ENCODE results near the gene LRP2.

Gene LRP2

DNA sequence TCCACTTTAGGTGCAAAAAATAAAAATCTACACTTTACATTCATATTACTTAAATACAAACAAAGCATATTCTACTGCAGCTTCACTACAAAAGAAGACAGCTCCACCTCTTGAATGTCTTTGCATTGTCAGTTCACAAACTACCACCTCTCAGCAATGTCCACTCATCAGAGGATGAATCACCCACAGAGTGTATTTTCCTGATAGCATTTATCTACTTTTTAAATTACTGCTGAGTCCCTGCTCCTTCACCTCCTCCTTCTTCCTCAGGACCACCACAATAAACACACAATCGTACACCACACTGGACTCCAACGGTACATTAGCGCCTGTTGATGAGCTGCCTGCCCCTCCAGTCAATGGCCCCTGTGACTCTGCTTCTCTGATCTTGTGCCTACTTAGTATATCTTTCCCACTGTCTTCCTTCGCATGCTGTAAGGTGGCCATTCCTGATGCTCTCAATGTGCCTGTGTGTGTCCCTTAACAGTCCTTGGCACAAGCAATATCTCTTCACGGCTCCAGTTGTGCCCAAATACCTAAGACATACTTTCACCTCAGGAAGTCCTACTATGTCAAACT, 172.0 kb downstream of the LRP2 start:
- H2AFZ ChIP-seq (ENCODE audit: low read depth, low read length) = no peak overlapping the region
- H3K36me3 ChIP-seq (ENCODE audit: insufficient read depth, low read length) = peaks cover 88% of the 10 kb centered on the region
- no peak overlapping the region for H3K4me3 ChIP-seq (ENCODE audit: low read length)
- H3K27me3 ChIP-seq (ENCODE audit: insufficient read depth, low read length) = no peaks in the 10 kb centered on the region
- no peaks in the 10 kb centered on the region for H3K9me3 ChIP-seq (ENCODE audit: low read length)
- H3K4me1 ChIP-seq (ENCODE audit: insufficient read depth, low read length) = peaks cover 9% of the 10 kb centered on the region

DNA sequence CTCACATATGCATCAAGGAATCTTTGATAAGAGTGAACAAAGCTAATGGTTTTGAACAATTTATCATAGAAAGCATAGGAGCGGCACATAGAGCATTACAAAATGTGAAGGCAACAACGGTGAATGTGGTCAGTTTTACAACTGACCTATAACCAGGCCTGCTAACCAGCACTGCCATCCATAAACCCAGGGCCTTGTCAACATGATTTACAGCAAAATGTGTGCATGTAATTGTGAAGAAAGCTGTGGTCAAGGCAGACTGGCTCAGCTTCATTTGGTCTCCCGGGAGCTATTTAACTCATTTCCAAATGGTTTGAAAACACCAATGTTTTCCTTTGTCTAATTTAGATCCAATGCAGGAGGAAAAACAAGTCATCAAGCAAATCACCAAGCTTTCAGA, 173.2 kb downstream of the LRP2 start:
- Histone ChIP-seq H3K27me3 (ENCODE audit: insufficient read depth, low read length) (no peaks in the 10 kb centered on the region), H3K4me3 (ENCODE audit: low read length) (no peak overlapping the region), H2AFZ (ENCODE audit: low read depth, low read length) (no peak overlapping the region), H3K36me3 (ENCODE audit: insufficient read depth, low read length) (peaks cover 88% of the 10 kb centered on the region), H3K4me1 (ENCODE audit: insufficient read depth, low read length) (peaks cover 9% of the 10 kb centered on the region), H3K9me3 (ENCODE audit: low read length) (no peaks in the 10 kb centered on the region)

DNA sequence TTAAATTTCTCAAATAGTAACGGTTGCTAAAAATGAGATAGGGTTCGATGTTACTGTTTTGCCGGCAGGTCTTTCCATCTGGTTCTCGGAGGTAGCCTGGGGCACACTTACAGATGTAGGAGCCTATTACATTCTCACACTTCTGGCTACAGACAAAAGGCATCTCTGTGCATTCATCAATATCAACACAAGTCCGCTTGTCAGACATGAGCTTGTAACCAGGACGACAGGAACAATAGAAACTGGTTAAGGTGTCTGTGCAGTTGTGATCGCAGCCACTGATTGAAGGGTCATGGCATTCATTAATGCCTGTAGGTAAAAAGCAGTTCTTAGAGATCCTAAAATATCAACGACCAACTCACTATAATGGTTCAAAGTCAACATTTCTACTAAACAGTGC, 176.6 kb downstream of the LRP2 start:
- no peaks in the 10 kb centered on the region for H3K9me3 ChIP-seq (ENCODE audit: low read length)
- H3K4me1 ChIP-seq (ENCODE audit: insufficient read depth, low read length) = peaks cover 9% of the 10 kb centered on the region
- H2AFZ ChIP-seq (ENCODE audit: low read depth, low read length) = no peak overlapping the region
- no peak overlapping the region for H3K4me3 ChIP-seq (ENCODE audit: low read length)
- H3K36me3 ChIP-seq (ENCODE audit: insufficient read depth, low read length) = peaks cover 85% of the 10 kb centered on the region
- no peaks in the 10 kb centered on the region for H3K27me3 ChIP-seq (ENCODE audit: insufficient read depth, low read length)

DNA sequence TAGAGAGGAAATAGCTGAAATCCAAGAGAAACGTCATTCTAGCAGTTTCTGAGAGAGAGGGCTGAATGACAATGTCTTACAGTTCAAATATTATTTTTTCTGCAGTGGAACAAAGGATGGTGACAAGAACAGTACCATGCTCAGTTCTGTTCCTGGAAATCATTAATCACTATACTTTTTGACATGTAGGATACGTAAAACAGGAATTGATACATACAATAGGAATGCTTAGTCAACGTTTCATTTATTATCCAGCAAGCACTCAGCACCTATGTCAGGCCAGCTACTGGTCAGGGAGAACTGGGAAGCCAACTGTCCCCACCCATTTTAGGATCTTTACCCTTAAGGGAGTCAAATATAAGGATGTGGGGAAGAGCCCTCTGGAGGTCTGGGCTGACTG, 178.3 kb downstream of the LRP2 start:
- Histone ChIP-seq H3K36me3 (ENCODE audit: insufficient read depth, low read length) (peaks cover 88% of the 10 kb centered on the region), H3K27me3 (ENCODE audit: insufficient read depth, low read length) (no peaks in the 10 kb centered on the region)

DNA sequence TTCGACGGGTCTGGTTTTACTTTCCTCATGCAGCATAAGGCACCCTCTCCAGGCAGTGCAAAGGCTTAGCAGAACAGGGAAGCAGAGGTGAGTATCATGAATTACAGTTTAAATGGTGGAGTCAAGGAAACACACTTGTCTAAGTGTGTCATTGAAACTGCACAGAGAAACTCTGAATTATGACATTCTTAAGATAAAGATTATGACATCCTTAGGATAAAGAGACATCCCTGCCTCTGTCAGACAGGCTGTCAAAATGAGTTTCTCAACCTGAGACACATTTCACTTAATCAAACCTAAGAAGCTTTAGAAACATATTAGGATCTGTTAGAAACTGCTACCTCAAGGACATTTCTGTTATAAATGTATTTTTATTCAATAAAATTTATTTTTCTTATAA, 179.8 kb downstream of the LRP2 start:
- Histone ChIP-seq H3K4me3 (ENCODE audit: low read length) (no peak overlapping the region), H3K9me3 (ENCODE audit: low read length) (no peaks in the 10 kb centered on the region), H3K36me3 (ENCODE audit: insufficient read depth, low read length) (peaks cover 89% of the 10 kb centered on the region), H3K27me3 (ENCODE audit: insufficient read depth, low read length) (no peaks in the 10 kb centered on the region), H3K4me1 (ENCODE audit: insufficient read depth, low read length) (peaks cover 9% of the 10 kb centered on the region), H2AFZ (ENCODE audit: low read depth, low read length) (no peak overlapping the region)

More for the DNA sequence above, 178.3 kb downstream of the LRP2 start:
- Histone ChIP-seq H3K9me3 (ENCODE audit: low read length) (no peaks in the 10 kb centered on the region), H3K4me3 (ENCODE audit: low read length) (no peak overlapping the region), H2AFZ (ENCODE audit: low read depth, low read length) (no peak overlapping the region), H3K4me1 (ENCODE audit: insufficient read depth, low read length) (peaks cover 9% of the 10 kb centered on the region)

DNA sequence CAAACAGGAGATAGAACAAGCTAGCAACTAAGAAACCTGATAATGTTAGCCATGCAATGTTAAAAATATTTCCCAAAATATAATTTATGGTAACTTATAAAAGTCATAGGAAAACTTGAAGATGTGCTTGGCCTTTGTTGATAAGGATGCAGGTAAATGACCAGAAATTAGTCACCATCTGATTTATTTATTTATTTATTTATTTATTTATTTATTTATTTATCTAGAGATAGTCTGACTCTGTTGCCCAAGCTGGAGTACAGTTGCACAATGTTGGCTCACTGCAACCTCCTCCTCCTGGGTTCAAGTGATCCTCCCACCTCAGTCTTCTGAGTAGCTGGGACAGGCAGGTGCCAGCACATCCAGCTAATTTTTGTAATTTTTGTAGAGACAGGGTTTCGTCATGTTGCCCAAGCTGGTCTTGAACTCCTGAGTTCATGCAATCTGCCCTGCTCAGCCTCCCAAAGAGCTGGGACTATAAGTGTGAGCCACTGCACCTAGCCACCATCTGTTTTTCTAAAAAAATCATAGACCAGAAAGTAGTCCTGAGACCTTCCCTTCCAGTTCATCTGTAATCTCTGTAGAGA, 183.4 kb downstream of the LRP2 start:
- H3K9me3 ChIP-seq (ENCODE audit: low read length) = no peaks in the 10 kb centered on the region
- no peak overlapping the region for H2AFZ ChIP-seq (ENCODE audit: low read depth, low read length)
- H3K36me3 ChIP-seq (ENCODE audit: insufficient read depth, low read length) = peaks cover 91% of the 10 kb centered on the region
- no peaks in the 10 kb centered on the region for H3K27me3 ChIP-seq (ENCODE audit: insufficient read depth, low read length)
- H3K4me3 ChIP-seq (ENCODE audit: low read length) = no peak overlapping the region
- H3K4me1 ChIP-seq (ENCODE audit: insufficient read depth, low read length) = no peaks in the 10 kb centered on the region

DNA sequence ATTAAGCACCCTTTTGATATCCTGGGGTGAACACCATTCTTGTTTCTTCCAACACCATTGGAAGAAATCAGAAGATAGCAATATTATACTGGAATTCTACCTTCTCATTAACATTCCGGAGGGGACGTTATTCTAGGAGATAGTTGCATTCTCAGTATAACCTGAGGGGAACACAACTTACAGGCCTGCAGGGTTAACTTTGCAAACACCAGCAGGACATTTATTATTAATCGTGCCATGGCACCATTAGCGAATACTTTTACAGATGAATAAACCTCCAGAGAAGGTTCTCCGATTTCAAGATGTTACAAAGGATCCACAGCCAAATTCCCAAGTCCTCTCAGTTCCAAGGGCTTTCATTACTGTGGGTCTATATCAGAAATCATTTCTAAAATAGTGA, 184.0 kb downstream of the LRP2 start:
- no peak overlapping the region for H2AFZ ChIP-seq (ENCODE audit: low read depth, low read length)
- H3K4me1 ChIP-seq (ENCODE audit: insufficient read depth, low read length) = no peaks in the 10 kb centered on the region
- H3K27me3 ChIP-seq (ENCODE audit: insufficient read depth, low read length) = no peaks in the 10 kb centered on the region
- no peaks in the 10 kb centered on the region for H3K9me3 ChIP-seq (ENCODE audit: low read length)
- H3K4me3 ChIP-seq (ENCODE audit: low read length) = no peak overlapping the region
- H3K36me3 ChIP-seq (ENCODE audit: insufficient read depth, low read length) = peaks cover 91% of the 10 kb centered on the region

DNA sequence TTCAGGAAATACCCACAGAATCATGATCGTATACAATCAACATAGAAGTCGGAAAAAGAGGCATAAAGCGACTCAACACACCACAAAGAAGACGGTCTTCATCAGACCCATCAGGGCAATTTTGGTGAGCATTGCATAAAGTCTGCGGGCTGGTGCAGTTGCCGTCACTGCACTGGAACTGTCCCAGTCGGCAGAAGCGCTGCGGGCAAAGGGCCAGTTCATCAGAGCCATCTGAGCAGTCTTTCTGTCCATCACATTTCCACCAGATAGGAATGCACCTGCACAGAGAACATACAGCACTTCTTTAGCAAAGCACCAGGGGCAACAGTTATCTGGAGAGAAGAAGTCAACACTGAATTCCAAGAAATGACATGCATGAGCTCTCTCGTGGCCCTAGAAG, 187.2 kb downstream of the LRP2 start:
- Histone ChIP-seq H3K9me3 (ENCODE audit: low read length) (no peaks in the 10 kb centered on the region), H3K36me3 (ENCODE audit: insufficient read depth, low read length) (peaks cover 92% of the 10 kb centered on the region), H2AFZ (ENCODE audit: low read depth, low read length) (no peak overlapping the region), H3K4me1 (ENCODE audit: insufficient read depth, low read length) (no peaks in the 10 kb centered on the region), H3K4me3 (ENCODE audit: low read length) (no peak overlapping the region), H3K27me3 (ENCODE audit: insufficient read depth, low read length) (no peaks in the 10 kb centered on the region)

DNA sequence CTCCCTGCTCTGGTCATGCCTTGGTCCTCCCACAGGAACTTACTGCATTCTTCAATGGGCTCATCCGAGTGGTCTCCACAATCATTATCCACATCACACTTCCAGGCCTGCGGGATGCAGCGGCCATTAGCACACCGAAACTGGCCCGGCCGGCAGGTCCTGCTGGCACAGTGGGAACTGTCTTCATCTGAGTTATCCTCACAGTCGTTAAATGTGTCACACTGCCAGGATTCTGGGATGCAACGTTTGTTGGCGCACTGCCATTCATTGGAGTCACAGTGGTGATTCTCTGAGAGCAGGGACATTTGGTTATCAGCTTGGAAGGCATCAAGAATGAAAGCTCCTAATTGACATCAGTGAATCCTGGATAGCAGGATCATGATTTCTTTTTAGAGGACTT, 188.5 kb downstream of the LRP2 start:
- Histone ChIP-seq H3K4me3 (ENCODE audit: low read length) (no peak overlapping the region), H3K4me1 (ENCODE audit: insufficient read depth, low read length) (no peaks in the 10 kb centered on the region), H3K27me3 (ENCODE audit: insufficient read depth, low read length) (no peaks in the 10 kb centered on the region), H2AFZ (ENCODE audit: low read depth, low read length) (no peak overlapping the region), H3K36me3 (ENCODE audit: insufficient read depth, low read length) (peaks cover 94% of the 10 kb centered on the region), H3K9me3 (ENCODE audit: low read length) (no peaks in the 10 kb centered on the region)

DNA sequence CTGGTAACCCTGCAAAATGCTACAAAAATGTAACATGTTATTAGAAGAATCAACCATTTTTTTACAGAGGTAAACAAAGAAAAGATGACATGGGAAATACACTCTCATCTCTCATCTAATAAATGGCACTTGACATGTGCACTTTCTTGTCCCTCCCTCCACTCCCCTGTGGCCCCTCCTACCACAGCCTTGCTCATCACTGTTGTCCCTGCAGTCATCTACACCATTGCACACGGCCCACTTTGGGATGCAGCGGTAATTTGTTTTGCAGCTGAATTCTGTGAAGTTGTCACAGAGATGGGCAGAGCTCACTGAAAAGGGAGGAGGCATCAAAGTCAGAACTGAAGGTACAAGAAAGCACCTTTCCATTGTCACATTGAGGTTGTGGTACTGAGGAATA, 189.4 kb downstream of the LRP2 start:
- Histone ChIP-seq H2AFZ (ENCODE audit: low read depth, low read length) (no peak overlapping the region), H3K9me3 (ENCODE audit: low read length) (no peaks in the 10 kb centered on the region), H3K27me3 (ENCODE audit: insufficient read depth, low read length) (no peaks in the 10 kb centered on the region), H3K4me3 (ENCODE audit: low read length) (no peak overlapping the region), H3K4me1 (ENCODE audit: insufficient read depth, low read length) (no peaks in the 10 kb centered on the region), H3K36me3 (ENCODE audit: insufficient read depth, low read length) (peaks cover 96% of the 10 kb centered on the region)

DNA sequence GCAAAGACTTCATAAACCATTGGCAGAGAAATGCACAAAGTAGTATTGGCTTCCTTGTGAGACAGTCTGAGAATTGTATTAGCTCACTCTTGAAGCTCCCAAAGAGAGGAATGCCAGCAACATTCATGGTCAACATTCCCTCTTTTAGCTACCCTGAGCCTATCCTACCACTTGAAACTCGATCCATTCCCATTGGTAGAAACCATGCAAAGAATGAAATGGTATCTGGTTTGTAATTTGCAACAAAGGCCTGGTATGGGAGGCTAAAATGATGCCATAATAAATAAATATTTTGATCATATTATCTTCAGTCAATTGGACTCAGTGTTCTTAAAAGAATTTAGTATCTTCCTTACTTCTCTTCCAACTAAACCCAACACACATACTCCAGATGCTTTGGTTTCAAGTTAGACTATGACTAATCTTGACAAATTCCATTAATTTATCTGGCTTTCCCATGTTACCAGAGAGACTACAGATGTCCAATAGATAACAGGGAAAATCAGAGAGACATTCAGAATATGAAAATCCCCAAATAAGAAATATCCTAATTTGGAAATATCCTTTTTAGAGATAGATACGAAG, 190.1 kb downstream of the LRP2 start:
- Histone ChIP-seq H3K4me1 (ENCODE audit: insufficient read depth, low read length) (no peaks in the 10 kb centered on the region), H3K27me3 (ENCODE audit: insufficient read depth, low read length) (no peaks in the 10 kb centered on the region), H3K9me3 (ENCODE audit: low read length) (no peaks in the 10 kb centered on the region), H3K36me3 (ENCODE audit: insufficient read depth, low read length) (peaks cover 95% of the 10 kb centered on the region), H2AFZ (ENCODE audit: low read depth, low read length) (no peak overlapping the region), H3K4me3 (ENCODE audit: low read length) (no peak overlapping the region)

DNA sequence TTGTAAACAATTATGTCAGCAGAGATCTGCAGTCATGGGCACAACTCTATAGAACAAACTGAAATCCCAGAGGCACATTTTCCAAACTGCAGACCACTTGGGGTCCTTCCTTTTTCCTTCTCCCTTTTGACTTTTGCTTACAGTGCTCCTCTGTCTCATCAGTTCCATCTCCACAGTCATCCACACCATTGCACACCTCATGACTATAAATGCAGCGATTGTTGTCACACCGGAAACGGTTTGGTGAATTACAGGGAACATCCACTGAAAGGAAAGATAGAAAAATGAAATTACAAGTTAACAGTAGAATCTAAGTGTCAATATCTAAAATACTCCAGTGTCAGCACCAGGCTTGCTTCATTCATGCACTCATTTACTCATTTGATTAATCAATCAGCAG, 196.5 kb downstream of the LRP2 start:
- Histone ChIP-seq H3K9me3 (ENCODE audit: low read length) (no peaks in the 10 kb centered on the region), H3K36me3 (ENCODE audit: insufficient read depth, low read length) (peaks cover 98% of the 10 kb centered on the region), H2AFZ (ENCODE audit: low read depth, low read length) (no peak overlapping the region), H3K27me3 (ENCODE audit: insufficient read depth, low read length) (no peaks in the 10 kb centered on the region), H3K4me3 (ENCODE audit: low read length) (no peak overlapping the region), H3K4me1 (ENCODE audit: insufficient read depth, low read length) (no peaks in the 10 kb centered on the region)

DNA sequence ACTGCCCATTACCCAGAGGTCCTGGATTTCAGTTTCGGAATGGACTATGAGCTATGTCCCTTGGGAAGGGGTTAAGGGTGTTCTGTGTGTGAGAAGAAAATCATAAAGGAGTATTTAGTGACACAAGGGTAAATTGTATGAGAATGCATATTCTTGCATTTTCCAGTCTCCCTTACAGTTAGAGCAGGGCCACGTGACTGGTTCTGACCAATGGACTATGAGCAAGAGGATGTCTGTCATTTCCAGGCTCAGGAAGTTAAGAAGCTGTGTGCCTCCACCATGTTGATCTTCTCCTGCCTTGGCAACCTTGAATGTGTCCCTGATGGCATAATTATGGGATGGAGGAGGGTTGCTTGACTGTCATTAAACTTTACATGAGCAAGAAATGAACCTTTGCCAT, 198.0 kb downstream of the LRP2 start:
- no peak overlapping the region for H3K4me3 ChIP-seq (ENCODE audit: low read length)
- H3K36me3 ChIP-seq (ENCODE audit: insufficient read depth, low read length) = peaks cover 87% of the 10 kb centered on the region
- no peaks in the 10 kb centered on the region for H3K9me3 ChIP-seq (ENCODE audit: low read length)
- H2AFZ ChIP-seq (ENCODE audit: low read depth, low read length) = no peak overlapping the region
- no peaks in the 10 kb centered on the region for H3K27me3 ChIP-seq (ENCODE audit: insufficient read depth, low read length)
- H3K4me1 ChIP-seq (ENCODE audit: insufficient read depth, low read length) = no peaks in the 10 kb centered on the region

DNA sequence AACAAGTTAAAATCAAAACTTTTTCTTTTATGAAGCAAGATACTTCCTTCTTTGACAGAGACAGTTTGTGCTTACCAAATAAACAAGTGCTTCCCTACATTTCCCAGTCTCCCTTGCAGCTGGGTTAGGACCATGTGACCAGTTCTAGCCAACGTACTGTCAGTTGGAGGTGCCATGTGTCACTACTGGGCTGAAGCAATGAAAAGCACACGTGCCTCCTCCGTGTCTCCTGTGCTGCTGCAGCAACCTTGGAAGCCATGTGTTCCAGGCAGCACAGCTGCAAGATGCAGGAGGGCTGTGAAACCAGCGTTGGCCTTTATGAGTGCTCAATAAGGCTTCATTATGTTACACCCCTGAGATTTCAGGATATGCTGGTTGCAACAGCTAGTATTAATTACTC, 199.7 kb downstream of the LRP2 start:
- Histone ChIP-seq H2AFZ (ENCODE audit: low read depth, low read length) (no peak overlapping the region), H3K9me3 (ENCODE audit: low read length) (no peaks in the 10 kb centered on the region), H3K27me3 (ENCODE audit: insufficient read depth, low read length) (no peaks in the 10 kb centered on the region), H3K4me3 (ENCODE audit: low read length) (no peak overlapping the region), H3K36me3 (ENCODE audit: insufficient read depth, low read length) (peaks cover 77% of the 10 kb centered on the region), H3K4me1 (ENCODE audit: insufficient read depth, low read length) (no peaks in the 10 kb centered on the region)
